Testis (tissue), 2 donors: ENCODE measurements around the gene CLSTN1.

Experiments
- CTCF ChIP-seq, 3 experiments: fragments of 450-650 bp in 2 of 3; fragments of 200-600 bp in 1 of 3; sonication (generic) in 1 of 3; IDR thresholded peaks; one replicate each; pipeline ENCODE4 v1.5.1; 2016 to 2019; ENCODE audit warnings: antibody characterized with exemption in 3 of 3, mild to moderate bottlenecking in 2 of 3, moderate library complexity in 1 of 3
- POLR2A ChIP-seq: fragments of 450-650 bp; IDR thresholded peaks from one replicate; pipeline ENCODE4 v1.6.1; 2017; ENCODE audit warnings: antibody characterized with exemption, mild to moderate bottlenecking, moderate library complexity

- TF ChIP-seq CTCF (IDR thresholded peaks at IDR 0.05) (no peak), POLR2A (no peak)
These were observed 21.0 kb upstream of the CLSTN1 start for GRCh38 chr1:9844756-9845155.
